ENCODE data around the gene CLK1. TPM values are rescaled to one million over a fixed set of nuclear protein-coding genes. Genes with fewer than 3 reads are reported as not detected.

CLK1 gene
- total and polyA plus RNA-seq, 2 of the 13 experiments (the other 11 are each of a cell fraction or from before 2014, with no cell fraction given), result 66.6 to 101 TPM

DNA sequence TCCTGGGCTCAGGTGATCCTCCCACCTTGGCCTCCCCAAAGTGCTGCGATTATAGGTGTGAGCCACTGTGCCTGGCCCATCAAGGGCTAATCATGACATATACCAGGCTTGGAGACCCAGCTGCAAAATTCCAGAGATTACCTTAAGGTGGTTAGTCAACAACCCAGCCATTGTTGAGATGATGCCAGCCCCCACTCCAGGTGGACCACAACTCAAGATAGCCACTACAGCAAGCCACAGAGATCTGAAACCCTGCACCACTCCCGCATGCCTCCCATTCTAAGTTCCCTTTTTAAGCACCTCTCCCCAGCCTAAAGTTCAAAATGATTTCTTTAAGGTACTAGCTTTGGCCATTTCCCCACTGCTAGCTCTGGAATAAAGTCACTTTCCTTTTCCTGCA lies 4.6 kb upstream of the CLK1 start:
- FAIRE-seq (no peak), DNase-seq (ENCODE audit: low spot score) (no peak), ATAC-seq (no peak)
- WGBS (ENCODE audit: low lambda C conversion rate), result 97% methylated on average over 2 of the region's 2 CpGs
- ChIA-PET POLR2A (interaction anchor here (0.9 to 3.9 kb wide), 2 partner anchors 20 to 24 kb away, joined by 4 to 23 read pairs; partner anchors contain the start of genes NIF3L1 and PPIL3), CTCF (ENCODE audit: low intra/inter-chr PET ratio, low total read pairs) (no interaction called here)
- intact Hi-C loops (cut with micrococcal nuclease; ENCODE audit: unreplicated experiment) (no loop called here), in situ Hi-C loops (cut with HindIII; ENCODE audit: extremely low pct_ligation_motif_present, low pct_unique_long_range_greater_than_20kb) (no loop called here)
- Histone ChIP-seq H3K36me3 (replicated peaks in 1 of 2; ENCODE audit: control insufficient read depth in 1 of 2, insufficient read depth in 2 of 2, low read length in 2 of 2) (peaks cover 10 to 19% of the 10 kb centered on the region in 2 experiments; a peak in 4 of 5 replicates), H3K27ac (ENCODE audit: extremely low read length, insufficient read depth, low read length) (no peak overlapping the region), H3K4me2 (ENCODE audit: low read depth, low read length) (no peak overlapping the region), H2AFZ (ENCODE audit: low read length) (no peak overlapping the region), H3K27me3 (ENCODE audit: control insufficient read depth in 1 of 2, insufficient read depth in 2 of 2, low read length in 2 of 2) (no peaks in the 10 kb centered on the region; a peak in 1 of 5 replicates), H3K79me2 (ENCODE audit: insufficient read depth, low read length) (peaks cover 5% of the 10 kb centered on the region), H3K9ac (ENCODE audit: insufficient read depth, low read depth, low read length) (no peak overlapping the region), H3K9me3 (ENCODE audit: low read length) (no peaks in the 10 kb centered on the region), H4K20me1 (ENCODE audit: insufficient read depth, low read length) (no peaks in the 10 kb centered on the region), H3K4me1 (ENCODE audit: insufficient read depth, low read length) (peaks cover 29% of the 10 kb centered on the region), H3K4me3 (replicated peaks in 1 of 3; ENCODE audit: insufficient read depth in 1 of 3, low read depth in 2 of 3, low read length in 3 of 3) (no peak overlapping the region)
- TF ChIP-seq ARNT (IDR thresholded peaks at IDR 0.05) (no peak), FOXC1 (CRISPR knock-in tag; IDR thresholded peaks at IDR 0.05; ENCODE audit: borderline replicate concordance) (no peak), DPF2 (CRISPR knock-in tag; IDR thresholded peaks at IDR 0.05; ENCODE audit: borderline replicate concordance, low read depth) (no peak), ZNF788 (CRISPR knock-in tag; IDR thresholded peaks at IDR 0.05; ENCODE audit: borderline replicate concordance) (no peak), ZEB1 (IDR thresholded peaks at IDR 0.05; ENCODE audit: insufficient replicate concordance, low read depth) (no peak), ZFP36L2 (CRISPR knock-in tag; IDR thresholded peaks at IDR 0.05) (no peak), ZNF44 (CRISPR knock-in tag; IDR thresholded peaks at IDR 0.05) (no peak), SOX6 (IDR thresholded peaks at IDR 0.05) (no peak), SOX6 (CRISPR knock-in tag; IDR thresholded peaks at IDR 0.05) (no peak), ZNF704 (CRISPR knock-in tag; IDR thresholded peaks at IDR 0.05; ENCODE audit: borderline replicate concordance) (no peak), ZNF713 (CRISPR knock-in tag; IDR thresholded peaks at IDR 0.05) (no peak), SNAPC2 (CRISPR knock-in tag; IDR thresholded peaks at IDR 0.05) (no peak), ZNF572 (CRISPR knock-in tag; IDR thresholded peaks at IDR 0.05) (no peak)
- TF ChIP-seq, protein P1, sequence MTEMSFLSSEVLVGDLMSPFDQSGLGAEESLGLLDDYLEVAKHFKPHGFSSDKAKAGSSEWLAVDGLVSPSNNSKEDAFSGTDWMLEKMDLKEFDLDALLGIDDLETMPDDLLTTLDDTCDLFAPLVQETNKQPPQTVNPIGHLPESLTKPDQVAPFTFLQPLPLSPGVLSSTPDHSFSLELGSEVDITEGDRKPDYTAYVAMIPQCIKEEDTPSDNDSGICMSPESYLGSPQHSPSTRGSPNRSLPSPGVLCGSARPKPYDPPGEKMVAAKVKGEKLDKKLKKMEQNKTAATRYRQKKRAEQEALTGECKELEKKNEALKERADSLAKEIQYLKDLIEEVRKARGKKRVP (CRISPR knock-in tag; IDR thresholded peaks at IDR 0.05), result no peak
- BruUV-seq (replicated peaks), result no TSS peak
